ENCODE measurements around the gene EIF3F. TPM values are rescaled to one million over a fixed set of nuclear protein-coding genes. Genes with fewer than 3 reads are reported as not detected.
A peak's percentile ranks its signal among the peaks of the same experiment; 100 is the strongest.

Gene EIF3F
- polyA plus RNA-seq, 1 donor from 2014 or later: 266 TPM

- TF ChIP-seq MXI1 (conservative IDR thresholded peaks at IDR 0.05; ENCODE audit: poor library complexity, severe bottlenecking) (no peak), RAD21 (conservative IDR thresholded peaks at IDR 0.05) (no peak), TAF1 (IDR thresholded peaks at IDR 0.05; ENCODE audit: low read depth) (no peak), EP300 (conservative IDR thresholded peaks at IDR 0.05; ENCODE audit: poor library complexity, severe bottlenecking) (no peak), POLR2AphosphoS5 (IDR thresholded peaks at IDR 0.05) (no peak), EZH2 (IDR thresholded peaks at IDR 0.05; ENCODE audit: borderline replicate concordance, insufficient read depth, low read length, poor library complexity, severe bottlenecking) (no peak), SMC3 (conservative IDR thresholded peaks at IDR 0.05; ENCODE audit: poor library complexity) (no peak), REST (IDR thresholded peaks at IDR 0.05; ENCODE audit: borderline replicate concordance) (no peak)
- TF ChIP-seq, protein P1, sequence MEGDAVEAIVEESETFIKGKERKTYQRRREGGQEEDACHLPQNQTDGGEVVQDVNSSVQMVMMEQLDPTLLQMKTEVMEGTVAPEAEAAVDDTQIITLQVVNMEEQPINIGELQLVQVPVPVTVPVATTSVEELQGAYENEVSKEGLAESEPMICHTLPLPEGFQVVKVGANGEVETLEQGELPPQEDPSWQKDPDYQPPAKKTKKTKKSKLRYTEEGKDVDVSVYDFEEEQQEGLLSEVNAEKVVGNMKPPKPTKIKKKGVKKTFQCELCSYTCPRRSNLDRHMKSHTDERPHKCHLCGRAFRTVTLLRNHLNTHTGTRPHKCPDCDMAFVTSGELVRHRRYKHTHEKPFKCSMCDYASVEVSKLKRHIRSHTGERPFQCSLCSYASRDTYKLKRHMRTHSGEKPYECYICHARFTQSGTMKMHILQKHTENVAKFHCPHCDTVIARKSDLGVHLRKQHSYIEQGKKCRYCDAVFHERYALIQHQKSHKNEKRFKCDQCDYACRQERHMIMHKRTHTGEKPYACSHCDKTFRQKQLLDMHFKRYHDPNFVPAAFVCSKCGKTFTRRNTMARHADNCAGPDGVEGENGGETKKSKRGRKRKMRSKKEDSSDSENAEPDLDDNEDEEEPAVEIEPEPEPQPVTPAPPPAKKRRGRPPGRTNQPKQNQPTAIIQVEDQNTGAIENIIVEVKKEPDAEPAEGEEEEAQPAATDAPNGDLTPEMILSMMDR (IDR thresholded peaks at IDR 0.05; ENCODE audit: poor library complexity, severe bottlenecking): no peak
- Histone ChIP-seq H3K4me2 (ENCODE audit: low read length) (no peak overlapping the region), H3K4me3 (ENCODE audit: low read length) (no peak overlapping the region), H4K20me1 (ENCODE audit: insufficient read depth) (no peaks in the 10 kb centered on the region), H3K9me2 (ENCODE audit: insufficient read depth, low read length) (no peaks in the 10 kb centered on the region), H2AFZ (ENCODE audit: low read depth, low read length) (no peak overlapping the region), H3K27me3 (ENCODE audit: insufficient read depth, low read depth, low read length) (no peaks in the 10 kb centered on the region), H3K36me3 (ENCODE audit: insufficient read depth, low read length) (no peaks in the 10 kb centered on the region), H3K9ac (ENCODE audit: low read length) (no peak overlapping the region), H3K79me2 (replicated peaks; ENCODE audit: insufficient read depth, low read length) (no peaks in the 10 kb centered on the region), H3K9me3 (ENCODE audit: low read length) (no peaks in the 10 kb centered on the region), H3K27ac (ENCODE audit: low read length) (no peak overlapping the region), H3F3A (ENCODE audit: insufficient read depth, low read length, poor library complexity, severe bottlenecking) (no peaks in the 10 kb centered on the region)
Measured at GRCh38 chr11:8005556-8005955, 18.4 kb downstream of the EIF3F start.

GRCh38 chr11:8006349-8006977 is 19.3 kb downstream of the EIF3F start:
- H3K27ac ChIP-seq (ENCODE audit: low read length): no peak overlapping the region
- H3K79me2 ChIP-seq (replicated peaks; ENCODE audit: insufficient read depth, low read length): no peaks in the 10 kb centered on the region
- no peak overlapping the region for H3K4me2 ChIP-seq (ENCODE audit: low read length)
- no peaks in the 10 kb centered on the region for H3K36me3 ChIP-seq (ENCODE audit: insufficient read depth, low read length)
- H3K9me2 ChIP-seq (ENCODE audit: insufficient read depth, low read length): no peaks in the 10 kb centered on the region
- no peaks in the 10 kb centered on the region for H3K9me3 ChIP-seq (ENCODE audit: low read length)
- H3K9ac ChIP-seq (ENCODE audit: low read length): no peak overlapping the region
- H3K27me3 ChIP-seq (ENCODE audit: insufficient read depth, low read depth, low read length): no peaks in the 10 kb centered on the region
- no peaks in the 10 kb centered on the region for H4K20me1 ChIP-seq (ENCODE audit: insufficient read depth)
- TF ChIP-seq, protein P1 (IDR thresholded peaks at IDR 0.05; ENCODE audit: poor library complexity, severe bottlenecking): peak; percentile 96
- peak; percentile 99 for TF ChIP-seq RAD21 (conservative IDR thresholded peaks at IDR 0.05)
- no peak for TF ChIP-seq POLR2AphosphoS5 (IDR thresholded peaks at IDR 0.05)
- peak; percentile 98 for TF ChIP-seq SMC3 (conservative IDR thresholded peaks at IDR 0.05; ENCODE audit: poor library complexity)
- no peak for TF ChIP-seq EP300 (conservative IDR thresholded peaks at IDR 0.05; ENCODE audit: poor library complexity, severe bottlenecking)
- no peak for TF ChIP-seq EZH2 (IDR thresholded peaks at IDR 0.05; ENCODE audit: borderline replicate concordance, insufficient read depth, low read length, poor library complexity, severe bottlenecking)
- no peak for TF ChIP-seq REST (IDR thresholded peaks at IDR 0.05; ENCODE audit: borderline replicate concordance)
- no peak for TF ChIP-seq TAF1 (IDR thresholded peaks at IDR 0.05; ENCODE audit: low read depth)
- TF ChIP-seq MXI1 (conservative IDR thresholded peaks at IDR 0.05; ENCODE audit: poor library complexity, severe bottlenecking): no peak
- no peak overlapping the region for H2AFZ ChIP-seq (ENCODE audit: low read depth, low read length)
- H3F3A ChIP-seq (ENCODE audit: insufficient read depth, low read length, poor library complexity, severe bottlenecking): no peaks in the 10 kb centered on the region
- no peak overlapping the region for H3K4me3 ChIP-seq (ENCODE audit: low read length)

Measured in neural cell (in vitro differentiated cells).